Loucy (cell line): ENCODE results near the gene UTP3.
"Not testable (repeated sequence)": the region's sequence is repeated elsewhere in the genome, so short reads cannot be mapped to it uniquely, and the experiment has no call there.

Experiments
- H2AFZ ChIP-seq: fragments of 200-600 bp; sonication (generic); 2 replicates; pipeline ENCODE4 v1.6.0; 2016; ENCODE audit warnings: antibody characterized with exemption, mild to moderate bottlenecking, low read length, moderate library complexity
- H3F3A ChIP-seq: fragments of 200-600 bp; 2 replicates; pipeline ENCODE4 v1.6.0; 2016; ENCODE audit warnings: antibody characterized with exemption, low read depth, mild to moderate bottlenecking
- H3K27me3 ChIP-seq: fragments of 200-600 bp; sonication (generic); 2 replicates; pipeline ENCODE4 v1.6.1; 2014; ENCODE audit warnings: low read length, mild to moderate bottlenecking; ENCODE audit not compliant: insufficient read depth, poor library complexity, severe bottlenecking
- H3K36me3 ChIP-seq: fragments of 200-600 bp; sonication (generic); 2 replicates; pipeline ENCODE4 v1.6.1; 2016; ENCODE audit warnings: low read length; ENCODE audit not compliant: insufficient read depth
- H3K4me1 ChIP-seq: fragments of 200-600 bp; sonication (generic); 2 replicates; pipeline ENCODE4 v1.5.1; 2014; ENCODE audit warnings: low read length, mild to moderate bottlenecking; ENCODE audit not compliant: insufficient read depth, poor library complexity, severe bottlenecking
- H3K4me2 ChIP-seq: fragments of 200-600 bp; sonication (generic); 2 replicates; pipeline ENCODE4 v1.6.0; 2014; ENCODE audit warnings: antibody characterized with exemption, low read length, low read depth, mild to moderate bottlenecking; ENCODE audit not compliant: poor library complexity, severe bottlenecking
- H3K4me3 ChIP-seq: fragments of 200-600 bp; sonication (generic); 2 replicates; pipeline ENCODE4 v1.5.1; 2014; ENCODE audit warnings: low read length, mild to moderate bottlenecking, mixed read lengths; ENCODE audit not compliant: poor library complexity, severe bottlenecking
- H3K79me2 ChIP-seq: fragments of 200-600 bp; sonication (generic); 2 replicates; pipeline ENCODE4 v1.6.1; 2014; ENCODE audit warnings: low read length; ENCODE audit not compliant: insufficient read depth
- H3K9ac ChIP-seq: fragments of 200-600 bp; sonication (generic); 2 replicates; pipeline ENCODE4 v1.6.0; 2014; ENCODE audit warnings: mild to moderate bottlenecking, low read depth, low read length, moderate library complexity; ENCODE audit not compliant: poor library complexity, severe bottlenecking
- H3K9me2 ChIP-seq: fragments of 200-600 bp; sonication (generic); replicated peaks from 2 replicates; pipeline ENCODE4 v1.6.1; 2016; ENCODE audit warnings: low read depth, low read length, mixed read lengths
- H3K9me3 ChIP-seq: fragments of 200-600 bp; sonication (generic); 2 replicates; pipeline ENCODE4 v1.6.1; 2014; ENCODE audit warnings: mild to moderate bottlenecking, antibody characterized with exemption, low read length, low read depth; ENCODE audit not compliant: insufficient read depth
- H4K20me1 ChIP-seq: fragments of 200-600 bp; sonication (generic); 2 replicates; pipeline ENCODE4 v1.6.0; 2014; ENCODE audit warnings: antibody characterized with exemption, low read length, mild to moderate bottlenecking; ENCODE audit not compliant: insufficient read depth, poor library complexity, severe bottlenecking
- CTCF ChIP-seq: fragments of 200-600 bp; sonication (generic); conservative IDR thresholded peaks from 2 replicates; pipeline ENCODE4 v1.5.1; 2014; ENCODE audit warnings: mild to moderate bottlenecking, antibody characterized with exemption, low read length
- EZH2phosphoT487 ChIP-seq: fragments of 200-600 bp; IDR thresholded peaks from 2 replicates; pipeline ENCODE4 v1.6.1; 2018; ENCODE audit warnings: antibody characterized with exemption, mild to moderate bottlenecking, moderate library complexity, borderline replicate concordance

The UTP3 gene

GRCh38 chr4:70734168-70734954 is 46.0 kb downstream of the UTP3 start:
- Histone ChIP-seq H3K4me3 (peak overlapping the region; percentile 74), H3K79me2 (peaks cover 36% of the 10 kb centered on the region), H3K9me2 (no peaks in the 10 kb centered on the region), H3K9ac (peak overlapping the region; percentile 83), H3K36me3 (no peaks in the 10 kb centered on the region), H3K4me2 (peak overlapping the region; percentile 86), H3K4me1 (peaks cover 53% of the 10 kb centered on the region), H3F3A (peaks cover 31% of the 10 kb centered on the region), H2AFZ (peak overlapping the region; percentile 58; the same call in 1 of the 2 replicates), H3K9me3 (no peaks in the 10 kb centered on the region), H4K20me1 (no peaks in the 10 kb centered on the region), H3K27me3 (no peaks in the 10 kb centered on the region)
- TF ChIP-seq EZH2phosphoT487, result no peak
- TF ChIP-seq CTCF, result no peak

DNA sequence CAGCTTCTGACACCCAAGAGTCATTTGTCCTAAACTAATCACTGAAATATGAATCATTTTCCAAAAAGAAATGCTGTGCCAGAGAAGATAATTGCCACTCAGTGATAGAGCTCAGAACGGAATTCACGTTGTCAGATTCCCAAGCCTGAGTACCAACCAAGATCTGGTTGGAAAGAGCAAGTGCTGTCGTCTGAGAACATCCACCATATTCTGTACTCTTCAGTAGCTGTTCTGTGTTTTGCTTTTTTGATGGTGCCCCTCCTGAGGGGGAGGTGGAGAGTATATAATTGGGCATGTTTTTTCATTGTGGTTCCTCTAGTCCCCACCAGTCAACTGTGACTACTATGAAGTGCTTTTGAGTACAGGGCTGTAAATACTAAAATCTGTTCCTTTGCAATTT is 46.6 kb downstream of the UTP3 start:
- no peaks in the 10 kb centered on the region for H3K36me3 ChIP-seq
- H3K4me1 ChIP-seq, result peaks cover 60% of the 10 kb centered on the region
- no peaks in the 10 kb centered on the region for H3K27me3 ChIP-seq
- peak overlapping the region; percentile 86 for H3K4me2 ChIP-seq
- peak overlapping the region; percentile 74 for H3K4me3 ChIP-seq
- H2AFZ ChIP-seq, result peak overlapping the region; percentile 58; the same call in 1 of the 2 replicates
- H3K79me2 ChIP-seq, result peaks cover 39% of the 10 kb centered on the region
- TF ChIP-seq EZH2phosphoT487 (no peak), CTCF (no peak; the same call in 1 of the 2 replicates)
- H3K9me3 ChIP-seq, result no peaks in the 10 kb centered on the region
- H3K9me2 ChIP-seq, result no peaks in the 10 kb centered on the region
- peaks cover 31% of the 10 kb centered on the region for H3F3A ChIP-seq
- no peaks in the 10 kb centered on the region for H4K20me1 ChIP-seq
- H3K9ac ChIP-seq, result peak overlapping the region; percentile 83

DNA sequence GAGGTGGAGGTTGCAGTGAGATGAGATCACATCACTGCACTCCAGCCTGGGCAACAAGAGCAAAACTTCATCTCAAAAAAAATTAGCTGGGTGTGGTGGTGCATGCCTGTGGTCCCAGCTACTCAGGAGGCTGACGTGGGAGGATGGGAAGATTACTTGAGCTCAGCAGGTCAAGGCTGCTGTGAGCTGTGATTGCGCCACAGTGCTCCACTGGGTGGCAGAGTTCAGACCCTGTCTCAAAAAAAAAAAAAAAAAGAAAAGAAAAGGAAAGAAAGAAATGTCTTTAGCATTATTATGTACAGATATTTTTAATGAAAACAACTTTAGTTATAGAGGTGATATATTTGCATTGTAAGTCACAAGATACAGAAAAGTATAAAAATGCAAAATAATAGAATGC is 47.6 kb downstream of the UTP3 start:
- H3K9ac ChIP-seq, result peak overlapping the region; percentile 83
- peaks cover 46% of the 10 kb centered on the region for H3K79me2 ChIP-seq
- peaks cover 69% of the 10 kb centered on the region for H3K4me1 ChIP-seq
- H3K27me3 ChIP-seq, H3K9me3 ChIP-seq, H3K36me3 ChIP-seq, H3K9me2 ChIP-seq, H2AFZ ChIP-seq, H4K20me1 ChIP-seq: not testable (repeated sequence)
- peak overlapping the region; percentile 86 for H3K4me2 ChIP-seq
- H3F3A ChIP-seq, result peaks cover 31% of the 10 kb centered on the region
- TF ChIP-seq CTCF, result peak; percentile 62
- peak overlapping the region; percentile 74 for H3K4me3 ChIP-seq
